IMR-90 (cell line): ENCODE data around the gene KCNMA1. TPM values are rescaled to one million over a fixed set of nuclear protein-coding genes. Genes with fewer than 3 reads are reported as not detected.
A peak's percentile ranks its signal among the peaks of the same experiment; 100 is the strongest.

Experiments
- ATAC-seq: fragments of 200-7000 bp; cut with Tn5 transposase; 2 replicates; pipeline ENCODE4 v1.9.1; 2020; ENCODE audit warnings: low read depth, mild to moderate bottlenecking, moderate library complexity
- BruUV-seq: library from RNA; stranded (reverse); fragments of 400-500 nt; replicated peaks from 2 replicates; lab custom pipeline; 2021; lab: Mats Ljungman, UMichigan
- CTCF ChIA-PET: fragments of 300-600 bp; formaldehyde crosslinking; extraction: SDS; loops from one replicate; lab custom pipeline; 2021; ENCODE audit warnings: antibody characterized with exemption; lab: Yijun Ruan, JAX
- POLR2A ChIA-PET: fragments of 300-600 bp; sonication (Branson Sonifier 250); formaldehyde crosslinking; loops from one replicate; lab custom pipeline; 2022; ENCODE audit warnings: antibody characterized with exemption; ENCODE audit not compliant: unreplicated experiment; lab: Charles Lee
- DNase-seq: peaks from one replicate; pipeline ENCODE4 v3.0.0; 2013
- H2AFZ ChIP-seq: replicated peaks from 2 replicates; pipeline ENCODE3; 2013; ENCODE audit warnings: low read length, mild to moderate bottlenecking; ENCODE audit not compliant: poor library complexity
- H2AK5ac ChIP-seq: 2 replicates; pipeline ENCODE4 v1.6.1; 2013; ENCODE audit warnings: low read depth, low read length, inconsistent platforms
- H2AK9ac ChIP-seq: replicated peaks from 2 replicates; pipeline ENCODE3; 2013; ENCODE audit warnings: mild to moderate bottlenecking, low read depth, low read length, moderate library complexity; ENCODE audit not compliant: poor library complexity
- H2BK120ac ChIP-seq: 2 replicates; pipeline ENCODE4 v1.6.1; 2013; ENCODE audit warnings: low read depth, low read length, inconsistent platforms
- H2BK15ac ChIP-seq: 3 replicates; pipeline ENCODE4 v1.6.1; 2013; ENCODE audit warnings: low read depth, low read length, inconsistent platforms
- H2BK20ac ChIP-seq: 2 replicates; pipeline ENCODE4 v1.6.1; 2013; ENCODE audit warnings: low read depth, mild to moderate bottlenecking, inconsistent platforms, low read length, moderate library complexity
- H2BK5ac ChIP-seq: 2 replicates; pipeline ENCODE4 v1.6.1; 2013; ENCODE audit warnings: mild to moderate bottlenecking, low read depth, low read length, inconsistent platforms; ENCODE audit not compliant: poor library complexity, severe bottlenecking
- H3K14ac ChIP-seq: replicated peaks from 2 replicates; pipeline ENCODE4 v1.6.1; 2013; ENCODE audit warnings: low read depth, low read length, inconsistent platforms
- H3K18ac ChIP-seq: 2 replicates; pipeline ENCODE4 v1.6.1; 2013; ENCODE audit warnings: low read depth, low read length, control low read depth
- H3K23ac ChIP-seq: 2 replicates; pipeline ENCODE4 v1.6.1; 2013; ENCODE audit warnings: low read depth, low read length, inconsistent platforms
- H3K27ac ChIP-seq: 2 replicates; pipeline ENCODE4 v1.5.1; 2013; ENCODE audit warnings: mild to moderate bottlenecking, control low read depth, low read length; ENCODE audit not compliant: insufficient read depth
- H3K27me3 ChIP-seq: 2 replicates; pipeline ENCODE4 v1.6.1; 2013; ENCODE audit warnings: low read length; ENCODE audit not compliant: control insufficient read depth, insufficient read depth
- H3K36me3 ChIP-seq: 2 replicates; pipeline ENCODE4 v1.6.1; 2013; ENCODE audit warnings: low read length, mixed read lengths; ENCODE audit not compliant: control insufficient read depth, insufficient read depth
- H3K4ac ChIP-seq: 2 replicates; pipeline ENCODE4 v1.6.1; 2013; ENCODE audit warnings: low read depth, low read length, inconsistent platforms
- H3K4me1 ChIP-seq: 2 replicates; pipeline ENCODE4 v1.6.1; 2013; ENCODE audit warnings: low read length, mixed read lengths; ENCODE audit not compliant: control insufficient read depth, insufficient read depth
- H3K4me2 ChIP-seq: 2 replicates; pipeline ENCODE4 v1.6.1; 2013; ENCODE audit warnings: low read depth, mild to moderate bottlenecking, control low read depth, low read length, moderate library complexity
- H3K4me3 ChIP-seq: 2 replicates; pipeline ENCODE4 v1.5.1; 2013; ENCODE audit warnings: low read depth, mild to moderate bottlenecking, control low read depth, low read length, moderate library complexity; ENCODE audit not compliant: insufficient read depth
- H3K56ac ChIP-seq: 2 replicates; pipeline ENCODE4 v1.6.1; 2013; ENCODE audit warnings: low read length, inconsistent platforms; ENCODE audit not compliant: insufficient read depth; ENCODE audit errors: extremely low read depth
- H3K79me1 ChIP-seq, 2 experiments: 2 replicates each; pipeline ENCODE4 v1.6.1; 2013; ENCODE audit warnings: low read length in 2 of 2, inconsistent platforms in 1 of 2, low read depth in 1 of 2
- H3K9ac ChIP-seq: 2 replicates; pipeline ENCODE4 v1.6.1; 2013; ENCODE audit warnings: low read depth, low read length, control low read depth
- H3K9me1 ChIP-seq: 2 replicates; pipeline ENCODE4 v1.6.1; 2013; ENCODE audit warnings: low read length, inconsistent platforms; ENCODE audit not compliant: insufficient read depth
- H3K9me3 ChIP-seq: 2 replicates; pipeline ENCODE4 v1.6.1; 2013; ENCODE audit warnings: low read length; ENCODE audit not compliant: control insufficient read depth, insufficient read depth
- H4K20me1 ChIP-seq: 2 replicates; pipeline ENCODE4 v1.6.1; 2013; ENCODE audit warnings: low read length, inconsistent platforms; ENCODE audit not compliant: insufficient read depth
- H4K5ac ChIP-seq: 2 replicates; pipeline ENCODE4 v1.6.1; 2013; ENCODE audit warnings: mild to moderate bottlenecking, low read depth, low read length, control low read depth
- H4K8ac ChIP-seq, 2 experiments: 2 replicates each; pipeline ENCODE4 v1.6.1; 2013; ENCODE audit warnings: low read depth in 2 of 2, low read length in 2 of 2, control low read depth in 1 of 2, inconsistent platforms in 1 of 2
- H4K91ac ChIP-seq: 2 replicates; pipeline ENCODE4 v1.6.1; 2013; ENCODE audit warnings: low read depth, low read length, inconsistent platforms; ENCODE audit not compliant: insufficient read depth
- MAFK ChIP-seq: IDR thresholded peaks from 2 replicates; pipeline ENCODE4 v1.6.1; 2012; ENCODE audit warnings: low read depth, low read length, improper control_type of control experiment
- RFX5 ChIP-seq: IDR thresholded peaks from 2 replicates; pipeline ENCODE4 v1.8.0; 2012; ENCODE audit warnings: low read depth, mild to moderate bottlenecking, low read length, moderate library complexity
- WGBS, 2 experiments: methylation state at CpG; one replicate each; pipeline versions ENCODE4 v1.1.5 to v1.1.7; 2013; ENCODE audit warnings: missing lambda C conversion rate in 2 of 2; ENCODE audit not compliant: insufficient read length in 1 of 2; ENCODE audit errors: extremely low coverage in 2 of 2; 5-methylcytosine and 5-hydroxymethylcytosine counted together
- dilution Hi-C: fragments of 300-500 bp; cut with HindIII; formaldehyde crosslinking; loops from one replicate; pipeline ENCODE4 v1.14.3; 2018; ENCODE audit warnings: low sequenced_read_pairs; ENCODE audit not compliant: unreplicated experiment
- in situ Hi-C: fragments of 300-500 bp; cut with MboI; formaldehyde crosslinking; loops from 3 replicates; pipeline ENCODE4 v1.14.3; 2019; ENCODE audit warnings: low sequenced_read_pairs, inconsistent platforms, mixed read lengths
- intact Hi-C: fragments of 100-400 bp; cut with micrococcal nuclease; formaldehyde crosslinking; loops from 2 replicates; pipeline ENCODE4 v1.10.0; 2022
- polyA plus RNA-seq, 3 experiments: library from polyadenylated mRNA; depleted of rRNA; stranded (reverse); fragments of >200 nt; gene quantifications; 2 replicates each; pipeline ENCODE4 v1.2.3, GENCODE V29; 2012; ENCODE audit warnings: low replicate concordance in 1 of 3
- total RNA-seq: library from RNA; depleted of rRNA; stranded (reverse); fragments of >200 nt; gene quantifications from 2 replicates; pipeline ENCODE4 v1.2.3, GENCODE V29; 2012

Gene KCNMA1
- total and polyA plus RNA-seq, 2 of the 4 experiments (the other 2 are of a cell fraction) = 25.6 to 29.6 TPM

- peak overlapping the region; percentile 26 for H4K5ac ChIP-seq
- no peak for ATAC-seq
- H3K56ac ChIP-seq = peak overlapping the region; percentile 76; the same call in 1 of the 2 replicates
- CTCF ChIA-PET = interaction anchor here (1.5 kb wide), 1 partner anchor 18 kb away, joined by 3 read pairs; no protein-coding TSS in a partner anchor
- peak overlapping the region; percentile 58 for H2BK20ac ChIP-seq
- H3K14ac ChIP-seq = peak overlapping the region; percentile 63
- no peaks in the 10 kb centered on the region for H3K9me3 ChIP-seq
- peaks cover 14% of the 10 kb centered on the region for H3K4me1 ChIP-seq
- no peaks in the 10 kb centered on the region for H4K20me1 ChIP-seq
- H3K4ac ChIP-seq = peak overlapping the region; percentile 71
- WGBS, 2 experiments = no CpG with 5 or more reads among the region's 3 CpGs
- dilution Hi-C loops (no loop called here), in situ Hi-C loops (no loop called here), intact Hi-C loops (loop anchor here (10.0 kb wide), 1 partner anchor 53 kb away; no protein-coding TSS in a partner anchor)
- H2AK9ac ChIP-seq = peak overlapping the region; percentile 43
- peaks cover 16 to 35% of the 10 kb centered on the region in 2 experiments; a peak in 3 of 4 replicates for H3K79me1 ChIP-seq
- H2BK120ac ChIP-seq = peak overlapping the region; percentile 85
- no TSS peak for BruUV-seq
- H3K18ac ChIP-seq = peak overlapping the region; percentile 43
- H2AK5ac ChIP-seq = peak overlapping the region; percentile 25; the same call in 1 of the 2 replicates
- TF ChIP-seq RFX5 (no peak), MAFK (peak; percentile 5; the same call in 1 of the 2 replicates)
- H3K23ac ChIP-seq = peak overlapping the region; percentile 49; the same call in 1 of the 2 replicates
- H4K8ac ChIP-seq = peak overlapping the region in 1 of 2 experiments; percentile 49; a peak in 2 of 4 replicates
- peaks cover 23% of the 10 kb centered on the region for H3K9me1 ChIP-seq
- POLR2A ChIA-PET = no interaction called here
- H3K27me3 ChIP-seq = no peaks in the 10 kb centered on the region
- H3K4me3 ChIP-seq = no peak overlapping the region
- H3K36me3 ChIP-seq = no peaks in the 10 kb centered on the region
- H4K91ac ChIP-seq = peak overlapping the region; percentile 60
- no peak for DNase-seq
- H3K9ac ChIP-seq = peak overlapping the region; percentile 7; the same call in 1 of the 2 replicates
- H2BK15ac ChIP-seq = no peak overlapping the region; the same call in 2 of the 3 replicates
- peak overlapping the region; percentile 18 for H3K4me2 ChIP-seq
- peak overlapping the region; percentile 74 for H2BK5ac ChIP-seq
- H2AFZ ChIP-seq = peak overlapping the region; percentile 5
- H3K27ac ChIP-seq = peak overlapping the region; percentile 80
Observed at GRCh38 chr10:77587416-77587790, 50.2 kb downstream of the KCNMA1 start.
